Neural progenitor cell (in vitro differentiated cells): ENCODE results near the gene PREP.

Experiments used
- CTCF ChIP-seq: fragments of 200-600 bp; sonication (generic); IDR thresholded peaks from 2 replicates; pipeline ENCODE4 v1.5.1; 2017; ENCODE audit warnings: antibody characterized with exemption, mild to moderate bottlenecking
- EZH2phosphoT487 ChIP-seq: fragments of 200-600 bp; sonication (generic); IDR thresholded peaks from 2 replicates; pipeline ENCODE4 v1.6.1; 2017; ENCODE audit warnings: antibody characterized with exemption

- TF ChIP-seq EZH2phosphoT487 (no peak), CTCF (no peak)
Measured at GRCh38 chr6:105319331-105319730, 83.6 kb downstream of the PREP start.
